ENCODE results near the gene ALK. TPM values are rescaled to one million over a fixed set of nuclear protein-coding genes. Genes with fewer than 3 reads are reported as not detected.

Gene ALK
- total and polyA plus RNA-seq, 2 experiments from 2014 or later = 0.35 TPM; not detected in 1

DNA sequence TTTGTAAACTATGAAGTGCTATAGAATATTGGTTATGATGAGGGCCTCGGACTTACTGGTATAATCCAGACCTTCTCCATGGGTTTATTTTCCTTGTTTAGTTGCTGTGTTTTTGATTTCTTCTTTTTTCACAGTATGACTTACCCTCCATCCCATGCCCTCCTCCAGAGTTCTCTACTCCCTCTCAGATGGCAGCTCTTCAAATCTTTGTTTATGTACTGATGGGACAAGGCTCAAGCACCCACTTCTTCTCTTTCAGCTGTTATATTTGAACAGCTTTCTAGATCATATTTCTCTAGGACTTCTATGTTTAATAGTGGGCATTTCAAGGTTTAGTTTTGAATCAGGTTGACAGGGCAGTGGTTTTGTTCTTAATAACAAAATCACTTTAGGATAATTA is 762.3 kb downstream of the ALK start:
- Histone ChIP-seq H3K27me3 (ENCODE audit: insufficient read depth) (no peaks in the 10 kb centered on the region), H3K27ac (ENCODE audit: low read depth) (no peak overlapping the region), H3K4me2 (no peak overlapping the region), H3K79me2 (replicated peaks; ENCODE audit: insufficient read depth) (no peaks in the 10 kb centered on the region), H3F3A (replicated peaks; ENCODE audit: low read depth) (no peaks in the 10 kb centered on the region), H3K4me3 (no peak overlapping the region), H2AFZ (no peak overlapping the region), H3K4me1 (ENCODE audit: insufficient read depth) (peaks cover 19% of the 10 kb centered on the region), H4K20me1 (replicated peaks; ENCODE audit: insufficient read depth) (no peaks in the 10 kb centered on the region), H3K9me2 (ENCODE audit: insufficient read depth) (no peaks in the 10 kb centered on the region), H3K36me3 (ENCODE audit: insufficient read depth) (no peaks in the 10 kb centered on the region)
- TF ChIP-seq, protein P1, sequence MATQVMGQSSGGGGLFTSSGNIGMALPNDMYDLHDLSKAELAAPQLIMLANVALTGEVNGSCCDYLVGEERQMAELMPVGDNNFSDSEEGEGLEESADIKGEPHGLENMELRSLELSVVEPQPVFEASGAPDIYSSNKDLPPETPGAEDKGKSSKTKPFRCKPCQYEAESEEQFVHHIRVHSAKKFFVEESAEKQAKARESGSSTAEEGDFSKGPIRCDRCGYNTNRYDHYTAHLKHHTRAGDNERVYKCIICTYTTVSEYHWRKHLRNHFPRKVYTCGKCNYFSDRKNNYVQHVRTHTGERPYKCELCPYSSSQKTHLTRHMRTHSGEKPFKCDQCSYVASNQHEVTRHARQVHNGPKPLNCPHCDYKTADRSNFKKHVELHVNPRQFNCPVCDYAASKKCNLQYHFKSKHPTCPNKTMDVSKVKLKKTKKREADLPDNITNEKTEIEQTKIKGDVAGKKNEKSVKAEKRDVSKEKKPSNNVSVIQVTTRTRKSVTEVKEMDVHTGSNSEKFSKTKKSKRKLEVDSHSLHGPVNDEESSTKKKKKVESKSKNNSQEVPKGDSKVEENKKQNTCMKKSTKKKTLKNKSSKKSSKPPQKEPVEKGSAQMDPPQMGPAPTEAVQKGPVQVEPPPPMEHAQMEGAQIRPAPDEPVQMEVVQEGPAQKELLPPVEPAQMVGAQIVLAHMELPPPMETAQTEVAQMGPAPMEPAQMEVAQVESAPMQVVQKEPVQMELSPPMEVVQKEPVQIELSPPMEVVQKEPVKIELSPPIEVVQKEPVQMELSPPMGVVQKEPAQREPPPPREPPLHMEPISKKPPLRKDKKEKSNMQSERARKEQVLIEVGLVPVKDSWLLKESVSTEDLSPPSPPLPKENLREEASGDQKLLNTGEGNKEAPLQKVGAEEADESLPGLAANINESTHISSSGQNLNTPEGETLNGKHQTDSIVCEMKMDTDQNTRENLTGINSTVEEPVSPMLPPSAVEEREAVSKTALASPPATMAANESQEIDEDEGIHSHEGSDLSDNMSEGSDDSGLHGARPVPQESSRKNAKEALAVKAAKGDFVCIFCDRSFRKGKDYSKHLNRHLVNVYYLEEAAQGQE (IDR thresholded peaks at IDR 0.05; ENCODE audit: unreplicated experiment) = no peak
- Mint-ChIP-seq H3K27ac (no peak overlapping the region), H3K4me3 (no peak overlapping the region), H3K9me3 (no peaks in the 10 kb centered on the region), H3K27me3 (ENCODE audit: insufficient read depth, low read depth, poor library complexity) (no peaks in the 10 kb centered on the region), H3K4me1 (peaks cover 20% of the 10 kb centered on the region), H3K36me3 (ENCODE audit: low read depth) (no peaks in the 10 kb centered on the region)
- DNase-seq (ENCODE audit: low spot score) (no peak), ATAC-seq (no peak)

DNA sequence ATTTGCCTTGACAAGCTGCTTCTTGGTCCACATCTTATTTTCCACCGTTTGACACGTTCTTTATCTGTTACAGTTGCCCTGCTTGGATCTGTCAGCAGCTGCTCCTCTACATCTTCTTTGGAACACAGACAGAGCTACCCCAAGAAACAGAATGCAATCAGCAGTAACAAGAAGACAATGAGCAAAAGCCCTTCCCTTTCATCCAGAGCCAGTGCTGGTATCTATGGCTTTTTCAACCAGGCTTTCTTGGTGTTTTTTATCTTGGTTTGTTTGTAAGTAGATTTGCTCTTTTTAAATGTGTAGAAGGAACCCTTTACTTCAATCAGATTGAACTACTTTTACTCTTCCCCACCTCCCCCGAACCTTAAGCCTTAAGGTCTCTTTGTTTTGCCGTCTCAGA is 764.3 kb downstream of the ALK start:
- Mint-ChIP-seq H3K27ac (no peak overlapping the region), H3K27me3 (ENCODE audit: insufficient read depth, low read depth, poor library complexity) (no peaks in the 10 kb centered on the region)
- no peak for TF ChIP-seq STAT1 (IDR thresholded peaks at IDR 0.05; ENCODE audit: unreplicated experiment)
- no peak for TF ChIP-seq ZNF114 (CRISPR knock-in tag; IDR thresholded peaks at IDR 0.05)
- TF ChIP-seq ZNF331 (CRISPR knock-in tag; IDR thresholded peaks at IDR 0.05; ENCODE audit: low read depth) = no peak
- no peak for TF ChIP-seq EZH2phosphoT487 (IDR thresholded peaks at IDR 0.05; ENCODE audit: unreplicated experiment)
- no peak for TF ChIP-seq JUNB (IDR thresholded peaks at IDR 0.05; ENCODE audit: unreplicated experiment)
- no peak for TF ChIP-seq EZH2 (IDR thresholded peaks at IDR 0.05; ENCODE audit: low read depth, unreplicated experiment)
- TF ChIP-seq, protein P2, sequence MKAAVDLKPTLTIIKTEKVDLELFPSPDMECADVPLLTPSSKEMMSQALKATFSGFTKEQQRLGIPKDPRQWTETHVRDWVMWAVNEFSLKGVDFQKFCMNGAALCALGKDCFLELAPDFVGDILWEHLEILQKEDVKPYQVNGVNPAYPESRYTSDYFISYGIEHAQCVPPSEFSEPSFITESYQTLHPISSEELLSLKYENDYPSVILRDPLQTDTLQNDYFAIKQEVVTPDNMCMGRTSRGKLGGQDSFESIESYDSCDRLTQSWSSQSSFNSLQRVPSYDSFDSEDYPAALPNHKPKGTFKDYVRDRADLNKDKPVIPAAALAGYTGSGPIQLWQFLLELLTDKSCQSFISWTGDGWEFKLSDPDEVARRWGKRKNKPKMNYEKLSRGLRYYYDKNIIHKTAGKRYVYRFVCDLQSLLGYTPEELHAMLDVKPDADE (IDR thresholded peaks at IDR 0.05) = no peak
- TF ChIP-seq, protein P3, sequence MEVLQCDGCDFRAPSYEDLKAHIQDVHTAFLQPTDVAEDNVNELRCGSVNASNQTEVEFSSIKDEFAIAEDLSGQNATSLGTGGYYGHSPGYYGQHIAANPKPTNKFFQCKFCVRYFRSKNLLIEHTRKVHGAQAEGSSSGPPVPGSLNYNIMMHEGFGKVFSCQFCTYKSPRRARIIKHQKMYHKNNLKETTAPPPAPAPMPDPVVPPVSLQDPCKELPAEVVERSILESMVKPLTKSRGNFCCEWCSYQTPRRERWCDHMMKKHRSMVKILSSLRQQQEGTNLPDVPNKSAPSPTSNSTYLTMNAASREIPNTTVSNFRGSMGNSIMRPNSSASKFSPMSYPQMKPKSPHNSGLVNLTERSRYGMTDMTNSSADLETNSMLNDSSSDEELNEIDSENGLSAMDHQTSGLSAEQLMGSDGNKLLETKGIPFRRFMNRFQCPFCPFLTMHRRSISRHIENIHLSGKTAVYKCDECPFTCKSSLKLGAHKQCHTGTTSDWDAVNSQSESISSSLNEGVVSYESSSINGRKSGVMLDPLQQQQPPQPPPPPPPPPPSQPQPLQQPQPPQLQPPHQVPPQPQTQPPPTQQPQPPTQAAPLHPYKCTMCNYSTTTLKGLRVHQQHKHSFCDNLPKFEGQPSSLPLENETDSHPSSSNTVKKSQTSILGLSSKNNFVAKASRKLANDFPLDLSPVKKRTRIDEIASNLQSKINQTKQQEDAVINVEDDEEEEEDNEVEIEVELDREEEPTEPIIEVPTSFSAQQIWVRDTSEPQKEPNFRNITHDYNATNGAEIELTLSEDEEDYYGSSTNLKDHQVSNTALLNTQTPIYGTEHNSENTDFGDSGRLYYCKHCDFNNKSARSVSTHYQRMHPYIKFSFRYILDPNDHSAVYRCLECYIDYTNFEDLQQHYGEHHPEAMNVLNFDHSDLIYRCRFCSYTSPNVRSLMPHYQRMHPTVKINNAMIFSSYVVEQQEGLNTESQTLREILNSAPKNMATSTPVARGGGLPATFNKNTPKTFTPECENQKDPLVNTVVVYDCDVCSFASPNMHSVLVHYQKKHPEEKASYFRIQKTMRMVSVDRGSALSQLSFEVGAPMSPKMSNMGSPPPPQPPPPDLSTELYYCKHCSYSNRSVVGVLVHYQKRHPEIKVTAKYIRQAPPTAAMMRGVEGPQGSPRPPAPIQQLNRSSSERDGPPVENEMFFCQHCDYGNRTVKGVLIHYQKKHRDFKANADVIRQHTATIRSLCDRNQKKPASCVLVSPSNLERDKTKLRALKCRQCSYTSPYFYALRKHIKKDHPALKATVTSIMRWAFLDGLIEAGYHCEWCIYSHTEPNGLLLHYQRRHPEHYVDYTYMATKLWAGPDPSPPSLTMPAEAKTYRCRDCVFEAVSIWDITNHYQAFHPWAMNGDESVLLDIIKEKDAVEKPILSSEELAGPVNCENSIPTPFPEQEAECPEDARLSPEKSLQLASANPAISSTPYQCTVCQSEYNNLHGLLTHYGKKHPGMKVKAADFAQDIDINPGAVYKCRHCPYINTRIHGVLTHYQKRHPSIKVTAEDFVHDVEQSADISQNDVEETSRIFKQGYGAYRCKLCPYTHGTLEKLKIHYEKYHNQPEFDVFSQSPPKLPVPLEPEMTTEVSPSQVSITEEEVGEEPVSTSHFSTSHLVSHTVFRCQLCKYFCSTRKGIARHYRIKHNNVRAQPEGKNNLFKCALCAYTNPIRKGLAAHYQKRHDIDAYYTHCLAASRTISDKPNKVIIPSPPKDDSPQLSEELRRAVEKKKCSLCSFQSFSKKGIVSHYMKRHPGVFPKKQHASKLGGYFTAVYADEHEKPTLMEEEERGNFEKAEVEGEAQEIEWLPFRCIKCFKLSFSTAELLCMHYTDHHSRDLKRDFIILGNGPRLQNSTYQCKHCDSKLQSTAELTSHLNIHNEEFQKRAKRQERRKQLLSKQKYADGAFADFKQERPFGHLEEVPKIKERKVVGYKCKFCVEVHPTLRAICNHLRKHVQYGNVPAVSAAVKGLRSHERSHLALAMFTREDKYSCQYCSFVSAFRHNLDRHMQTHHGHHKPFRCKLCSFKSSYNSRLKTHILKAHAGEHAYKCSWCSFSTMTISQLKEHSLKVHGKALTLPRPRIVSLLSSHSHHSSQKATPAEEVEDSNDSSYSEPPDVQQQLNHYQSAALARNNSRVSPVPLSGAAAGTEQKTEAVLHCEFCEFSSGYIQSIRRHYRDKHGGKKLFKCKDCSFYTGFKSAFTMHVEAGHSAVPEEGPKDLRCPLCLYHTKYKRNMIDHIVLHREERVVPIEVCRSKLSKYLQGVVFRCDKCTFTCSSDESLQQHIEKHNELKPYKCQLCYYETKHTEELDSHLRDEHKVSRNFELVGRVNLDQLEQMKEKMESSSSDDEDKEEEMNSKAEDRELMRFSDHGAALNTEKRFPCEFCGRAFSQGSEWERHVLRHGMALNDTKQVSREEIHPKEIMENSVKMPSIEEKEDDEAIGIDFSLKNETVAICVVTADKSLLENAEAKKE (CRISPR knock-in tag; IDR thresholded peaks at IDR 0.05) = no peak
- TF ChIP-seq, protein P4, sequence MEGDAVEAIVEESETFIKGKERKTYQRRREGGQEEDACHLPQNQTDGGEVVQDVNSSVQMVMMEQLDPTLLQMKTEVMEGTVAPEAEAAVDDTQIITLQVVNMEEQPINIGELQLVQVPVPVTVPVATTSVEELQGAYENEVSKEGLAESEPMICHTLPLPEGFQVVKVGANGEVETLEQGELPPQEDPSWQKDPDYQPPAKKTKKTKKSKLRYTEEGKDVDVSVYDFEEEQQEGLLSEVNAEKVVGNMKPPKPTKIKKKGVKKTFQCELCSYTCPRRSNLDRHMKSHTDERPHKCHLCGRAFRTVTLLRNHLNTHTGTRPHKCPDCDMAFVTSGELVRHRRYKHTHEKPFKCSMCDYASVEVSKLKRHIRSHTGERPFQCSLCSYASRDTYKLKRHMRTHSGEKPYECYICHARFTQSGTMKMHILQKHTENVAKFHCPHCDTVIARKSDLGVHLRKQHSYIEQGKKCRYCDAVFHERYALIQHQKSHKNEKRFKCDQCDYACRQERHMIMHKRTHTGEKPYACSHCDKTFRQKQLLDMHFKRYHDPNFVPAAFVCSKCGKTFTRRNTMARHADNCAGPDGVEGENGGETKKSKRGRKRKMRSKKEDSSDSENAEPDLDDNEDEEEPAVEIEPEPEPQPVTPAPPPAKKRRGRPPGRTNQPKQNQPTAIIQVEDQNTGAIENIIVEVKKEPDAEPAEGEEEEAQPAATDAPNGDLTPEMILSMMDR (conservative IDR thresholded peaks at IDR 0.05; ENCODE audit: low read depth in 2 of 2) = no peak

More for the DNA sequence above, 764.3 kb downstream of the ALK start:
- Histone ChIP-seq H3K27ac (ENCODE audit: low read depth) (no peak overlapping the region), H3K27me3 (ENCODE audit: insufficient read depth) (no peaks in the 10 kb centered on the region), H3K4me1 (ENCODE audit: insufficient read depth) (peaks cover 13% of the 10 kb centered on the region; the same call in 1 of the 2 replicates), H3F3A (replicated peaks; ENCODE audit: low read depth) (no peaks in the 10 kb centered on the region), H3K36me3 (ENCODE audit: insufficient read depth) (no peaks in the 10 kb centered on the region), H3K9me2 (ENCODE audit: insufficient read depth) (no peaks in the 10 kb centered on the region), H4K20me1 (replicated peaks; ENCODE audit: insufficient read depth) (no peaks in the 10 kb centered on the region), H3K79me2 (replicated peaks; ENCODE audit: insufficient read depth) (no peaks in the 10 kb centered on the region), H3K4me3 (no peak overlapping the region), H2AFZ (peak overlapping the region; percentile 34; the same call in 1 of the 2 replicates), H3K4me2 (no peak overlapping the region)
- H3K9me3 Mint-ChIP-seq = no peaks in the 10 kb centered on the region
- DNase-seq (ENCODE audit: low spot score) (no peak), ATAC-seq (no peak)
- H3K4me1 Mint-ChIP-seq = peaks cover 12% of the 10 kb centered on the region; the same call in 2 of the 3 replicates
- H3K4me3 Mint-ChIP-seq = no peak overlapping the region
- no peaks in the 10 kb centered on the region for H3K36me3 Mint-ChIP-seq (ENCODE audit: low read depth)
